GM19238 (cell line): Measurements from ENCODE around the gene AXIN2.

Experiments
- DNase-seq: peaks from one replicate; pipeline ENCODE4 v3.0.0; 2011; ENCODE audit warnings: low spot score; ENCODE audit not compliant: insufficient read length

The AXIN2 gene

DNA sequence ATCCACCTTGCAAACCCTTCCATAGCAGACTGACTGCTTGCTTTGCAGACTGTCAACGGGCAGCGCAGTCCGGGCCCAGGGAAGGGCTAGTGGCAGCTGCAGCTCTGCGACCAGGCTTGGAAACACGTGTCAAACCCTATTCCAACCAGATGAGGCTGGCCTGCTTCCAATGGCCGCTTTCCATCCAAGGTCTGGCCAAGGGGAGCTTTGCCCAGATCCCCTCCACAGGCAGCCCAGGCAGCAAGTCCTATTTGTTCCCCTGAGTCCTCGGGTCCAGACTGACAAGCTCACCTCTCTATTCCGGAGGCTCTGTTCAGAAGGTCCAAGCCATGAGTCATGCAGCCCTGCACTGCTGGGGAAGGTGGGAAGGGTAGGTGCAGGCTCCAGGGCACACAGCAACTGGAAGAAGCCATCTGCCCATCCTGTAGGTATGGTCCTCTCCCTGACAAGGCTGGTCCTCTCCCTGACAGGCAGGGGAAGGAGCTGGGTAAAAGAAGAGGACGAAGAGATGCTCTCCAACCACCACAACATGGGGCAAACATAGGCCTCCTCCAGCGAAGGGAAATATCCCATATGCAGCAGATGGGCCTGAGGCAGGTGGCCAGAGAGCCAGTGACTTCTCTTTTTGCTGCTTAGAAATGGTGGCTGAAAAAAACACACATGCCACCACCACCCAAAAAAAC, 22.6 kb upstream of the AXIN2 start:
- no peak for DNase-seq

- no peak for DNase-seq
Observed at GRCh38 chr17:65576939-65577338, 15.5 kb upstream of the AXIN2 start.

- DNase-seq = no peak
Observed at GRCh38 chr17:65573282-65573602, 11.8 kb upstream of the AXIN2 start.

DNA sequence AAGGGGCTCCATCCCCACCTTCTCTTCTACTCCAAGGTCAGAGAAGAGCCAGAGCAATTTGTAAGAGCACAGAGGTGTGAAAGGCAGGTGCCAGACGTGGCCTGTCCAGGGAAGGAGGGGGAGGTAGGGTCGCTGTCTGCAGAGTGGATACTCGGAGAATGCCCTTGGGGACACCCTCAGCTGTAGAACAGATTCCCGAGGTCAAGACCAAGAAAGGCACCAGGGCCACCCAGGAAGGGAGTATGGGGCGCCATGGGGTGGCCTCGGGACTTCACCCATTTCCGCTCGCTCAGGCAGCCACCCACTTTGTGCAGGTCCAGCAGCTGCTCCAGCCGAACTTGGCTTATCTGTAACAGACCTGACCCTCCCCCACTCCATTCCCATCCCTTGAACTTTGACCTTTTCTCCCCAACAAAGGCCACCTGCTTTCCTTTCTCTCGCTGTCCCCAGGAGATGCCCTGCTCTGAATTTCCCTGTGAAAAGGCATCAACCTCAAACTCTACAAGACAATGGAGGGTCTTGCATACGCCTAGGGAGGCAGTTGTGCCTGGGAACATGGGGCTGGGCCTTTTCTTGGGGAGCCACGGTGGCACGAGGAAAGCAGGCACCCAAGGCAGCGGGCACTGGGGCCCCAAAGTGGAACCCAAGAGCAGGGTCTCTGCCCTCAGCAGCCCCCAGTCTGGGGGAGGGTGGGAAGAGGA, 11.3 kb upstream of the AXIN2 start:
- no peak for DNase-seq

GRCh38 chr17:65572186-65572580, 10.7 kb upstream of the AXIN2 start:
- no peak for DNase-seq

GRCh38 chr17:65568918-65569317, 7.5 kb upstream of the AXIN2 start:
- no peak for DNase-seq

DNA sequence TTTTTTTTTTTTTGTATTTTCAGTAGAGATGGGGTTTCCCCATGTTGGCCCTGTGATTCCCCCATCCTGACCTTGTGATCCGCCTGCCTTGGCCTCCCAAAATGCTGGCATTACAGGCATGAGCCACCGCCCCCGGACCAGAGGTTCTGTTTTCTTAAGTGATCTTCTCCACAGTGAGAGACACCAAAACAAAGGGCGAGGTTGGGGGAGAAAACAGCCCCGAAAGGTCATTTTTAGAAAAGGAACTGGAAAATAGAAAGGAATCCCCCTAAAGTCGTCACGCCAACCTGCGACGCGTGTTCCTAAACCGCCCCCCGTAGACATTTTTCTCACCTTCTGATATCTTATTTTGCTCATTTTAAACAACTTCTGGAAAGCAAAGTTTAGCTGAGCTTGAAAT, 6.1 kb upstream of the AXIN2 start:
- DNase-seq = no peak

DNA sequence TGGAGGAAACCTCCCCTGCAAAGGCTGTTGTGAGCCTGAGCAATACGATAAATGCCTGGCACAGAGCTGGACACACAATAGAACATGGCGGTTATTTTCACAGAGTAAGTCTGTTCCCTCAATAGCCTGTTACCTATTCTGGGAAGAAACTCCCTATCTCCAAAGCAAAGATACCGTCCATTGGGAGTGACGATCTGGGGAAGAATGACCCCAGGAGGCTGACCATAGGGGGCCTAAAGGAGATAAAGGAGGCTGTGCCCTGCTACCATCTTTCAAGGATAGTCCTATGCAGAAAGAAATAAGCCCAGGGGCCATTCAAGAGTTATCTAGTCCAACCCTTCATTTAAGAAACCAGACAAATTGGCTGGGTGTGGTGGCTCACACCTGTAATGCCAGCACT, 4.1 kb upstream of the AXIN2 start:
- no peak for DNase-seq

DNA sequence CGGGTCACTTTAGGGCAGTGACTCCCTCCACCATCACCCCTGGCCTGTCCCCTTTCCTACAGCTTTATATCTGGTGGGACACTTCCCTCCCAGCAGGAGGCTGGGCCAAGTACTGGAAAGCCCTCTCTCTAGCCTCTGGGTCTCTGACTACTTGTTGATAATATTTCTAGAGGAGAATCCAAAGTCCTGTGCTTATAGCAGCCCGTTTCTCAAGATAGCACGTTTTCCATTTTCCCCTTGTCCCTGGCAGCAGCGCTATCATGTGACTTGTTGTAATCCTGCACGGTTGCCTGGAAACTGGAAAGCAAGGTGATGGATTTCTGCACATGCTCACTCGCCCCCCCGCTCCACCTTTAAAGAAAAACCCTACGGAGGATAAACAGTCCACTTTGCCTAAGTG, 3.3 kb upstream of the AXIN2 start:
- DNase-seq = no peak

- no peak for DNase-seq
Observed at GRCh38 chr17:65562206-65562531, 721 bp upstream of the AXIN2 start.

DNA sequence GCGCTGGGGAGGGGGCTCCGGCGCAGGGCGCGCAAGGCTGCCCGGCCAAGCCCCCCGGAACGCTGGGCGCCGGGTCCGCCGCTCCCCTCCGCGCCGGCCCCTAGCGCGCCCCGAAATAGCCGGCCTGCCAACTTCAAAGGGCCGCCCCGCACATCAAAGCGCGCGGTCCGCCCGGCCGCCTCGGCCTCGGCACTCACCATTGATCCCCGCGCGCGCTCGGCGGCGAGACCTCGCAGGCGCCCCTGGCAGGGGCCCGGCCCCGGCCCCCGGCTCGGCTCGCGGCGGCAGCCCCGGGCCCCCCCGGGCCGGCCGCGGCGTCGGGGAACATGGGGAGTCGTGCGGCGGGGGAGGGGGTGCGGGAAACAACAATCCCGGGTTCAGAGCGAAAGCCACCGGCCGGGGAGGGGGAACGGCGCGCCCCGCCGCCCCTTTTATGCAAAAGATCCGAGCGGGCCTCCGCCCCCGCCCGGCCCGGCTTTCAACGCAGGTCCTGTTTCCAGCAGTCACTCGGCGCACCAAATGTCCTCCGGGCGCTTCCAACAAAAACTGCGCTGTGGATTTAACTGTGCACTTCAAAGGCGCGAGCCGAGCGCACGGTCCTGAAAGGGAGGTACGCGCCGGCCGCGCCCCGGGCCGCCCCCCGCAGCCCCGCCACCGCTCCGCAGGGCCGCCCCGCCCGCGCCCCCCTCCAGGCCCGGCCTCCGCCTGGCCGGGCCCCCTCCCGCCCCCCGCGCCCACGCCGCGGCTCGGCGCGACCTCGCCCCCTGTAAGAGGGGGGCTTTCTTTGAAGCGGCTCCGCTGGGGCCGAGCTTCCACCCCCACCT, 608 bp downstream of the AXIN2 start:
- DNase-seq = peak; percentile 32

DNA sequence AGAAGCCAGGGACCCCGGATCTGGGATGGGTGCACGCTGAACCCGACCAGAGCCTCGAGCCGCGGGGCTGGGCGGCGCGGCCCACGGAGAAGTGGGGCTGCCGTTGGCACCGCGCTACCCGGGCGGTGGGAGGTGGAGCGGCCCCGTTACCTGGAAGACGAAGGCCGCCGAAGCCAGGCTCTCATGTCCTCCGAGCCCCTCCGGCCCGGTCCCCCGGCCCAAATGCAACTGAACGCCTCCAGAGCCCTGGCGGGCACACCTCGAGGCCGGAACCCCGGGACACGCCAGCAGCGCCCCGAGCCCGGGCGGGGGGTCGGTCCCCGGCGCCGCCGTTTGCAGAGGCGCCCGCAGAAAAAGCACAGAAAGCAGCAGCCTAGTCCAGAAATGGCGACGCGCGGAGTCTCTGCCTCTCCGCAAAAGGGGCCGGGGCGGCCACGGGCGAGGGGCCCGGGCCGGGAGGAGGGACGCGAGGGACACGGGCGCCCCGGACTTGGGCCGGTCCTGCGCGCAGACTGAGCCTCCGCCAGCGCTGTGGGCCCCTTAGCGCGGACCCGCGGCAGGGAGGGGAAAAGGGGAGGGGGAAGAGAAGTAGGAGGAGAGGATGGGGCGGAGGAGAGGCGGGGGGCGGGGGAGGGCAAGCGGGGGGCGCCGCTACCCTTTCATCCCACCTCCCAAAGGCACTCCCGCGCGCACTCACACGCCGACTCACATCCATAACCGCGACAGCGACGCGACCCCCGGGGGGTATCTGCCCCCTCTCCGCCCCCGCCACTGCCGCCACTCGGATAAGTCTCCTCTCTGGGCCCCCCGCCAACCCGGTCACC, 1.4 kb downstream of the AXIN2 start:
- no peak for DNase-seq

GRCh38 chr17:65559461-65559803, 2.0 kb downstream of the AXIN2 start:
- no peak for DNase-seq

DNA sequence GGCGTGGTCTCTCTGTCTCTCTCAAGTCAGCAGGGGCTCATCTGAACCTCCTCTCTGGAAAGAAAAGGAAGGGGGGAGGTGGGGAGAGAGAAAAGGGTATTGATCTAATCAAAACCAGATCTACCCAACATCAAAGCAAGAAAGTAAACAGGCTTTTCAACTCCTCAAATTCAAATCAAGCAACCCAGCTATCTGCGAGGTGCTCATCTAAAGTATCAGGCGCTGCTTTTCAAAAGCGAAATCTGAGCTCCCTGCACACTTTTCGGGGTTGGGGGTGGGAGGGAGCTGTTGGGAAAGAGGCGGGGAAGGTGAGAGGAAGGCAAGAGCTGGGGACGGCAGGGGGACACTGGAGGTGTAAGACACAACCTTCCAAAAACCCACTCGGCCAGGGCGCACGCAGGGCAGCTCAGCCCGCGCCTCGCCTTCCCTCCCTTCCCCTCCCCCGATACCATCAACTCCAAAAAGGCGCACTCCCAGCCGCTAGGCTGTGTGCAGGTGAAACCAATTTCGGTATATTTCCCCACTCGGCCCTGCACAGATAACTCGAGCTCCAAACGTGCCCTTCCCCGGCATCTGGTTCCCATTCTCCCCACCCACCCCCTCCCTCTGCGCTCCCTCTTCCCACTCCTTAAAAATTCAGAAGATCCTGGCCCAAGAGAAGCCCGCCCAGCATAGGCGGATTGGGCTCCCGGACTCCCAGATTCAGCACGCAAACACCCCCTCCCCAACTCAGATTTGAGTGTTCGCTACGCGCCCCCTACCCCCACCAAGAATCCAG, 2.6 kb downstream of the AXIN2 start:
- DNase-seq = no peak

GRCh38 chr17:65558311-65558682, 3.2 kb downstream of the AXIN2 start:
- no peak for DNase-seq

GRCh38 chr17:65557349-65558310, 3.8 kb downstream of the AXIN2 start:
- DNase-seq = no peak

DNA sequence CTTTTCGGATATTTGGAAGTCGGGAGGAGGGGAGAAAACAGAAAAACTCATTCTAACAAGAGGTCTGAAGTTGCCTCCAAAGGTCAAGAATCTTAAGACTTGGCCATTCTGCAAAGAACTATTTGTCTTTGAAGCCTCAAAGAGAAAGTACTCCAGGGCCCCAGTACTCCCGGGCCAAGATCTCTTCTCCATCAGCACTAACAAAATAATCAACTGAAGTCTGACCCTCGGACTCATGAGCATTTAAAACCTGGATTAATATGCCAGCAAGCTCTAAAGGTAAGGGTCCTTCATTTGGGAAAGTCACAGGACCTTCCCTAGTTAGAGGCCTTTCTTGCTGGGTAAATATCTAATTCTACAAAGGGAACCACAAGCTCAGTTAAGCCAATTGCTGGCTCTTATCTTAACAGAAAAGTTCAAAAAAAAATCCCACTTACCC, 4.5 kb downstream of the AXIN2 start:
- no peak for DNase-seq

- DNase-seq = peak; percentile 44
Observed at GRCh38 chr17:65556014-65556909, 5.2 kb downstream of the AXIN2 start.
